Mesendoderm (in vitro differentiated cells): Measurements from ENCODE around the gene FDPS.

Source experiments
- DNase-seq: peaks from one replicate; pipeline ENCODE4 v3.0.0; 2013
- H2AK5ac ChIP-seq: 2 replicates; pipeline ENCODE4 v1.6.1; 2013; ENCODE audit warnings: low read length, inconsistent platforms
- H2BK120ac ChIP-seq: 2 replicates; pipeline ENCODE4 v1.6.1; 2013; ENCODE audit warnings: low read depth, mild to moderate bottlenecking, low read length, moderate library complexity, mixed read lengths
- H2BK15ac ChIP-seq: replicated peaks from 2 replicates; pipeline ENCODE4 v1.6.1; 2013; ENCODE audit warnings: low read depth, mild to moderate bottlenecking, moderate library complexity
- H2BK5ac ChIP-seq: 2 replicates; pipeline ENCODE4 v1.6.1; 2013; ENCODE audit warnings: low read length, inconsistent platforms
- H3K18ac ChIP-seq: 2 replicates; pipeline ENCODE4 v1.6.1; 2013; ENCODE audit warnings: mild to moderate bottlenecking, low read length, mixed read lengths
- H3K23ac ChIP-seq: one replicate; pipeline ENCODE4 v1.6.1; 2013; ENCODE audit warnings: low read length
- H3K27ac ChIP-seq: 2 replicates; pipeline ENCODE4 v1.5.1; 2013; ENCODE audit warnings: low read depth, mild to moderate bottlenecking, inconsistent platforms, low read length, moderate library complexity
- H3K27me3 ChIP-seq: 2 replicates; pipeline ENCODE4 v1.6.1; 2013; ENCODE audit warnings: low read length, control low read depth, mild to moderate bottlenecking, inconsistent platforms; ENCODE audit not compliant: insufficient read depth, poor library complexity
- H3K36me3 ChIP-seq: 2 replicates; pipeline ENCODE4 v1.6.1; 2013; ENCODE audit warnings: low read length, inconsistent platforms; ENCODE audit not compliant: control insufficient read depth, insufficient read depth
- H3K4ac ChIP-seq: one replicate; pipeline ENCODE4 v1.6.1; 2013; ENCODE audit warnings: low read depth, mild to moderate bottlenecking, low read length, moderate library complexity
- H3K4me1 ChIP-seq: 2 replicates; pipeline ENCODE4 v1.6.1; 2013; ENCODE audit warnings: low read depth, low read length, inconsistent platforms; ENCODE audit not compliant: control insufficient read depth
- H3K4me2 ChIP-seq: 2 replicates; pipeline ENCODE4 v1.6.1; 2013; ENCODE audit warnings: low read length
- H3K4me3 ChIP-seq: 2 replicates; pipeline ENCODE4 v1.5.1; 2013; ENCODE audit warnings: mild to moderate bottlenecking, low read length
- H3K56ac ChIP-seq: one replicate; pipeline ENCODE4 v1.6.1; 2013; ENCODE audit warnings: low read length
- H3K79me1 ChIP-seq: 2 replicates; pipeline ENCODE4 v1.6.1; 2013; ENCODE audit warnings: low read length, inconsistent platforms
- H3K79me2 ChIP-seq: 2 replicates; pipeline ENCODE4 v1.6.1; 2013; ENCODE audit warnings: mild to moderate bottlenecking, low read length; ENCODE audit not compliant: control insufficient read depth, insufficient read depth
- H3K9ac ChIP-seq: 2 replicates; pipeline ENCODE4 v1.6.1; 2013; ENCODE audit warnings: low read length, inconsistent platforms
- H4K5ac ChIP-seq: one replicate; pipeline ENCODE4 v1.6.1; 2013; ENCODE audit warnings: low read length
- H4K8ac ChIP-seq: one replicate; pipeline ENCODE4 v1.6.1; 2013; ENCODE audit warnings: low read depth, mild to moderate bottlenecking, control low read depth, low read length, moderate library complexity
- WGBS: extraction: QIAGEN DNeasy Blood & Tissue Kit; methylation state at CpG from one replicate; pipeline ENCODE4 v1.1.7; 2013; ENCODE audit warnings: low lambda C conversion rate, missing lambda C conversion rate; ENCODE audit not compliant: insufficient coverage; ENCODE audit errors: extremely low coverage; 5-methylcytosine and 5-hydroxymethylcytosine counted together

Gene FDPS

GRCh38 chr1:155304558-155305063 is 4.1 kb upstream of the FDPS start:
- Histone ChIP-seq H2BK15ac (no peak overlapping the region), H2AK5ac (peak overlapping the region; percentile 38)

GRCh38 chr1:155305881-155306391 is 2.7 kb upstream of the FDPS start:
- DNase-seq: no peak
- Histone ChIP-seq H3K36me3 (no peaks in the 10 kb centered on the region), H3K18ac (no peak overlapping the region), H2BK5ac (no peak overlapping the region), H2AK5ac (peak overlapping the region; percentile 38), H2BK15ac (no peak overlapping the region), H3K79me1 (peaks cover 9% of the 10 kb centered on the region), H3K56ac (peak overlapping the region; percentile 64), H4K8ac (no peak overlapping the region), H4K5ac (no peak overlapping the region), H3K23ac (no peak overlapping the region), H3K4me3 (no peak overlapping the region), H3K4me1 (no peaks in the 10 kb centered on the region), H3K9ac (no peak overlapping the region), H3K4me2 (no peak overlapping the region), H3K27ac (no peak overlapping the region), H2BK120ac (no peak overlapping the region), H3K4ac (no peak overlapping the region), H3K27me3 (no peaks in the 10 kb centered on the region), H3K79me2 (peaks cover 19% of the 10 kb centered on the region)
- no CpG with 5 or more reads among the region's 7 CpGs for WGBS

More at GRCh38 chr1:155304558-155305063, 4.1 kb upstream of the FDPS start:
- Histone ChIP-seq H3K79me1 (peaks cover 4% of the 10 kb centered on the region), H4K5ac (no peak overlapping the region), H3K18ac (no peak overlapping the region), H3K4me3 (no peak overlapping the region), H4K8ac (no peak overlapping the region), H3K23ac (no peak overlapping the region), H3K4me2 (no peak overlapping the region), H3K79me2 (peaks cover 8% of the 10 kb centered on the region), H3K9ac (no peak overlapping the region), H2BK5ac (no peak overlapping the region), H2BK120ac (no peak overlapping the region), H3K4me1 (no peaks in the 10 kb centered on the region), H3K27ac (no peak overlapping the region), H3K36me3 (no peaks in the 10 kb centered on the region), H3K4ac (no peak overlapping the region), H3K27me3 (no peaks in the 10 kb centered on the region), H3K56ac (no peak overlapping the region)
- no peak for DNase-seq
- WGBS: no CpG with 5 or more reads among the region's 11 CpGs

DNA sequence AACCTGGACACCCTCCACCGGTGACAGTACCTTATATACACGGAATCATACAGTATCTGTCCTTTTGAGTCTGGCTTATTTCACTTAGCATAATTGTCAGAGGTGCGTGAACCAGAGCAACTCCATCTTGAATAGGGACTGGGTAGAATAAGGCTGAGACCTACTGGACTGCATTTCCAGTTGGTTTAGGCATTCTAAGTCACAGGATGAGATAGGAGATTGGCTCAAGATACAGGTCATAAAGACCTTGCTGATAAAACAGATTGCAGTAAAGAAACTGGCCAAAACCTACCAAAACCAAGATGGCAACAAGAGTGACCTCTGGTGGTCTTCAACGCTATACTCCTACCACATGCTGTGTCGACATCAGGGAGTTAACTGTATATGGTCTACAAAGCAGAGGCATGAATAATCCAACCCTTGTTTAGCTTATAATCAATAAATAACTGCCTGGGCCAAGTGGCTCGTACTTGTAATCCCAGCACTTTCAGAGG is 1.4 kb upstream of the FDPS start:
- peak overlapping the region; percentile 79 for H3K56ac ChIP-seq
- no peaks in the 10 kb centered on the region for H3K27me3 ChIP-seq
- no peak overlapping the region for H3K23ac ChIP-seq
- H3K4me3 ChIP-seq: no peak overlapping the region
- H2BK120ac ChIP-seq: no peak overlapping the region
- H2BK15ac ChIP-seq: peak overlapping the region; percentile 59
- H3K27ac ChIP-seq: peak overlapping the region; percentile 90
- no peak overlapping the region for H4K8ac ChIP-seq
- H2BK5ac ChIP-seq: no peak overlapping the region
- peaks cover 16% of the 10 kb centered on the region for H3K79me1 ChIP-seq
- H3K9ac ChIP-seq: no peak overlapping the region
- peak; percentile 86 for DNase-seq
- no peak overlapping the region for H4K5ac ChIP-seq
- peak overlapping the region; percentile 23 for H3K18ac ChIP-seq
- no CpG with 5 or more reads among the region's 6 CpGs for WGBS
- no peak overlapping the region for H3K4me2 ChIP-seq
- no peaks in the 10 kb centered on the region for H3K4me1 ChIP-seq
- H3K79me2 ChIP-seq: peaks cover 28% of the 10 kb centered on the region
- no peaks in the 10 kb centered on the region for H3K36me3 ChIP-seq
- H2AK5ac ChIP-seq: no peak overlapping the region
- peak overlapping the region; percentile 40 for H3K4ac ChIP-seq

GRCh38 chr1:155309423-155310021 is 856 bp downstream of the FDPS start:
- no peak overlapping the region for H2BK15ac ChIP-seq
- peak overlapping the region; percentile 4 for H2AK5ac ChIP-seq
- no peaks in the 10 kb centered on the region for H3K27me3 ChIP-seq
- peak overlapping the region; percentile 66 for H4K8ac ChIP-seq
- H3K4me2 ChIP-seq: peak overlapping the region; percentile 15
- peak overlapping the region; percentile 90 for H3K4ac ChIP-seq
- peak overlapping the region; percentile 99 for H3K56ac ChIP-seq
- H3K79me1 ChIP-seq: peaks cover 22% of the 10 kb centered on the region
- peaks cover 4% of the 10 kb centered on the region for H3K36me3 ChIP-seq
- peak overlapping the region; percentile 90 for H3K27ac ChIP-seq
- peaks cover 35% of the 10 kb centered on the region for H3K79me2 ChIP-seq
- H3K18ac ChIP-seq: peak overlapping the region; percentile 69
- H2BK5ac ChIP-seq: peak overlapping the region; percentile 94
- peak overlapping the region; percentile 93 for H3K9ac ChIP-seq
- no peak overlapping the region for H2BK120ac ChIP-seq
- peak overlapping the region; percentile 98 for H3K23ac ChIP-seq
- peak; percentile 69 for DNase-seq
- peak overlapping the region; percentile 96 for H4K5ac ChIP-seq
- H3K4me3 ChIP-seq: peak overlapping the region; percentile 93
- WGBS: no CpG with 5 or more reads among the region's 11 CpGs
- H3K4me1 ChIP-seq: no peaks in the 10 kb centered on the region

DNA sequence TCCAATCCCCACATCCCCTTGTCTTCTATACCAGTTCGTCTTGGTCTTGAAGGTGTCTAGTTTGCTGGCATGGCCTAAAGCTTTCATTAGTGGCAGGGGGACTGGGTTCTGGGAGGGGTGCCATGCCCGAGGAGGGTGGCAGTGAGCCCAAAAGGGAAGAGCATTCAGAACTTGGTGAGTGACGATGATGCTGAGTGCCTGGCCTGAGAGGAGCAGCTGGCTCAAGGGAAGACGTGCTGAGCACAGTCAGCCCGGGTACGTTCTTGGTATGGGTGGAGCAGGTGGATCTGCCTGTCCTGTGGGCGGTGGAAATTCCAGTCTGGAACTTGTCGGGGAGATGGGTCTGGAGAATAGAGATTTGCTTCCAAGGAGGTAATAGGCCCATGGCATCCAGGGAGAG is 4.6 kb downstream of the FDPS start:
- WGBS: no CpG with 5 or more reads among the region's 8 CpGs
- H3K27ac ChIP-seq: no peak overlapping the region

More for the DNA sequence above, 4.6 kb downstream of the FDPS start:
- H3K56ac ChIP-seq: no peak overlapping the region
- H2BK15ac ChIP-seq: no peak overlapping the region
- peaks cover 25% of the 10 kb centered on the region for H3K79me1 ChIP-seq
- no peak overlapping the region for H3K9ac ChIP-seq
- no peaks in the 10 kb centered on the region for H3K27me3 ChIP-seq
- H3K18ac ChIP-seq: no peak overlapping the region
- H2AK5ac ChIP-seq: no peak overlapping the region
- H2BK5ac ChIP-seq: no peak overlapping the region
- H3K4ac ChIP-seq: no peak overlapping the region
- H3K36me3 ChIP-seq: peaks cover 13% of the 10 kb centered on the region
- H3K4me3 ChIP-seq: no peak overlapping the region
- no peak overlapping the region for H3K4me2 ChIP-seq
- H4K5ac ChIP-seq: no peak overlapping the region
- H3K79me2 ChIP-seq: peaks cover 35% of the 10 kb centered on the region
- DNase-seq: no peak
- H3K4me1 ChIP-seq: no peaks in the 10 kb centered on the region
- H3K23ac ChIP-seq: no peak overlapping the region
- H4K8ac ChIP-seq: no peak overlapping the region
- H2BK120ac ChIP-seq: no peak overlapping the region
